NT2/D1 (cell line): ENCODE results near the gene IL1RL1.

Experiments used
- YY1 ChIP-seq: IDR thresholded peaks from 2 replicates; pipeline ENCODE4 v1.6.1; 2011; ENCODE audit not compliant: insufficient read length, insufficient read depth
- ZNF274 ChIP-seq: IDR thresholded peaks from 2 replicates; pipeline ENCODE4 v1.6.1; 2011; ENCODE audit warnings: mild to moderate bottlenecking, low read depth, low read length

DNA sequence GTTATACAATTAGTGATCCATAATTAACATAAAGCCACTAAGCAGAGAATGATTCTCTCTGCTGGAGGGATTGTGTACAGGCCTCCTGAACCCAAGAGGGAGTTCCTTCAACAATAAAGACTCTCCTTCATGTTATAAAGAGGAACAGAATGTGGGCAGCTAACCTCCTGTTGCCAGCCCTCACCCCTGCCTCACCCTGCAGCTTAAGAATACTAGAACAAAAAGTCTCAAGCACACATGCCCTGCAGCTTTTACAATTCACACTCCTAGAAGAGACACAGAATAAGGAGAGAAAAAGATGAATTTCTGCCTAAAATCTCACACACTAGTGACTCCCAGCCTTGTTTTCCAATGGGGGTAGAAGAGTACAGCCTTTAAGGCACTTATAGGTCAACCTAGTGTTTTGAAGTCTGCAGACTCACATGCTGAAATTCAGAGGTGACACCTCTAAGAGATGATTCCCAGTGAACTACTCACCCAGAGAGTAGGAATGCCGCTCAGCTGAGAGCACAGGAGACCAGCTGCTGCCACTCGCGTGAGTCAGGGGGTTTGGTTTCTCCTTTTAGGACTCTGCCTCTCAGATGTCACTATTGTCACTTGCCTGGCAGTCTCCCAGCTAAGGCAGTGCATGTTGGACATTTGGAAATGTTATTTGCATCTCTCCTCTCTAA is 32.5 kb upstream of the IL1RL1 start:
- TF ChIP-seq YY1 = no peak
- TF ChIP-seq ZNF274 = no peak
